ENCODE measurements around the gene EFS.

The EFS gene

GRCh38 chr14:23405516-23406025, 40.6 kb upstream of the EFS start:
- no peaks in the 10 kb centered on the region for H3K27me3 ChIP-seq (ENCODE audit: insufficient read depth, low read depth, severe bottlenecking)
- no peak for DNase-seq
- no peaks in the 10 kb centered on the region for H3K9me3 ChIP-seq (ENCODE audit: severe bottlenecking)
- H3K36me3 ChIP-seq = no peaks in the 10 kb centered on the region
- no peak overlapping the region for H3K27ac ChIP-seq
- no peak for TF ChIP-seq CTCF (IDR thresholded peaks at IDR 0.05; ENCODE audit: low read depth, low read length)
- no peak overlapping the region for H3K4me3 ChIP-seq (ENCODE audit: low read depth, low read length)

GRCh38 chr14:23405096-23405495, 40.1 kb upstream of the EFS start:
- no peaks in the 10 kb centered on the region for H3K36me3 ChIP-seq
- no peaks in the 10 kb centered on the region for H3K9me3 ChIP-seq (ENCODE audit: severe bottlenecking)
- H3K4me3 ChIP-seq (ENCODE audit: low read depth, low read length) = no peak overlapping the region
- TF ChIP-seq CTCF (IDR thresholded peaks at IDR 0.05; ENCODE audit: low read depth, low read length) = no peak
- no peak for DNase-seq
- no peaks in the 10 kb centered on the region for H3K27me3 ChIP-seq (ENCODE audit: insufficient read depth, low read depth, severe bottlenecking)
- no peak overlapping the region for H3K27ac ChIP-seq

GRCh38 chr14:23404331-23404900, 39.4 kb upstream of the EFS start:
- Histone ChIP-seq H3K9me3 (ENCODE audit: severe bottlenecking) (no peaks in the 10 kb centered on the region), H3K36me3 (no peaks in the 10 kb centered on the region), H3K27ac (no peak overlapping the region), H3K4me3 (ENCODE audit: low read depth, low read length) (no peak overlapping the region), H3K27me3 (ENCODE audit: insufficient read depth, low read depth, severe bottlenecking) (no peaks in the 10 kb centered on the region)
- TF ChIP-seq CTCF (IDR thresholded peaks at IDR 0.05; ENCODE audit: low read depth, low read length) = no peak
- DNase-seq = no peak

- Histone ChIP-seq H3K27ac (no peak overlapping the region), H3K4me3 (ENCODE audit: low read depth, low read length) (no peak overlapping the region), H3K36me3 (no peaks in the 10 kb centered on the region), H3K27me3 (ENCODE audit: insufficient read depth, low read depth, severe bottlenecking) (no peaks in the 10 kb centered on the region), H3K9me3 (ENCODE audit: severe bottlenecking) (no peaks in the 10 kb centered on the region)
- no peak for DNase-seq
- TF ChIP-seq CTCF (IDR thresholded peaks at IDR 0.05; ENCODE audit: low read depth, low read length) = no peak
These were observed 38.9 kb upstream of the EFS start for GRCh38 chr14:23403908-23404307.

GRCh38 chr14:23403139-23403438, 38.1 kb upstream of the EFS start:
- TF ChIP-seq CTCF (IDR thresholded peaks at IDR 0.05; ENCODE audit: low read depth, low read length) = no peak
- no peak overlapping the region for H3K4me3 ChIP-seq (ENCODE audit: low read depth, low read length)

More at GRCh38 chr14:23403139-23403438, 38.1 kb upstream of the EFS start:
- no peak for DNase-seq
- Histone ChIP-seq H3K36me3 (no peaks in the 10 kb centered on the region), H3K27ac (no peak overlapping the region), H3K27me3 (ENCODE audit: insufficient read depth, low read depth, severe bottlenecking) (no peaks in the 10 kb centered on the region), H3K9me3 (ENCODE audit: severe bottlenecking) (no peaks in the 10 kb centered on the region)

Measured in WERI-Rb-1 (cell line).